GM06990 (cell line): ENCODE data around the gene OR10G2.
"Not testable (repeated sequence)": the region's sequence is repeated elsewhere in the genome, so short reads cannot be mapped to it uniquely, and the experiment has no call there.

Source experiments
- DNase-seq: peaks from one replicate; pipeline ENCODE4 v3.0.0-alpha.2; 2011; ENCODE audit not compliant: insufficient read length; ENCODE audit errors: extremely low read depth
- H3K27me3 ChIP-seq: replicated peaks from 2 replicates; pipeline ENCODE4 v1.6.0; 2011; ENCODE audit warnings: low read length; ENCODE audit not compliant: control insufficient read depth, insufficient read depth
- H3K36me3 ChIP-seq: 2 replicates; pipeline ENCODE4 v1.5.1; 2011; ENCODE audit warnings: low read length; ENCODE audit not compliant: control insufficient read depth, insufficient read depth
- H3K4me3 ChIP-seq: replicated peaks from 2 replicates; pipeline ENCODE4 v1.5.1; 2011; ENCODE audit warnings: low read depth, mild to moderate bottlenecking, control low read depth, low read length
- CTCF ChIP-seq: IDR thresholded peaks from 2 replicates; pipeline ENCODE4 v1.5.1; 2011; ENCODE audit warnings: low read length, control low read depth, mild to moderate bottlenecking, inconsistent platforms; ENCODE audit not compliant: insufficient read depth, poor library complexity, severe bottlenecking

Gene OR10G2

GRCh38 chr14:21652209-21652808 is 17.6 kb upstream of the OR10G2 start:
- Histone ChIP-seq H3K36me3 (no peaks in the 10 kb centered on the region), H3K27me3 (no peaks in the 10 kb centered on the region), H3K4me3 (no peak overlapping the region)
- TF ChIP-seq CTCF, result no peak
- DNase-seq, result no peak

- Histone ChIP-seq H3K27me3 (no peaks in the 10 kb centered on the region), H3K36me3 (no peaks in the 10 kb centered on the region), H3K4me3 (no peak overlapping the region)
- DNase-seq, result no peak
- TF ChIP-seq CTCF, result no peak
Observed at GRCh38 chr14:21647380-21647779, 12.6 kb upstream of the OR10G2 start.

GRCh38 chr14:21643407-21643806 is 8.7 kb upstream of the OR10G2 start:
- Histone ChIP-seq H3K27me3 (no peaks in the 10 kb centered on the region), H3K36me3 (no peaks in the 10 kb centered on the region), H3K4me3 (no peak overlapping the region)
- no peak for TF ChIP-seq CTCF
- DNase-seq, result no peak

GRCh38 chr14:21642683-21643082 is 7.9 kb upstream of the OR10G2 start:
- no peak for TF ChIP-seq CTCF
- H3K36me3 ChIP-seq, result no peaks in the 10 kb centered on the region
- H3K27me3 ChIP-seq, result no peaks in the 10 kb centered on the region
- H3K4me3 ChIP-seq, result no peak overlapping the region
- DNase-seq, result no peak

GRCh38 chr14:21631084-21631483 is 3.7 kb downstream of the OR10G2 start:
- peaks cover 1% of the 10 kb centered on the region; the same call in 1 of the 2 replicates for H3K27me3 ChIP-seq
- H3K4me3 ChIP-seq, result no peak overlapping the region
- DNase-seq, result no peak

GRCh38 chr14:21630503-21630902 is 4.2 kb downstream of the OR10G2 start:
- H3K4me3 ChIP-seq, H3K27me3 ChIP-seq, H3K36me3 ChIP-seq, DNase-seq: not testable (repeated sequence)

More at GRCh38 chr14:21631084-21631483, 3.7 kb downstream of the OR10G2 start:
- H3K36me3 ChIP-seq, result no peaks in the 10 kb centered on the region
- TF ChIP-seq CTCF, result no peak
